Measurements from ENCODE around the gene SLC9A1. TPM values are rescaled to one million over a fixed set of nuclear protein-coding genes. Genes with fewer than 3 reads are reported as not detected.

SLC9A1 gene
- total RNA-seq, 2 experiments from 2014 or later, result 5.8 to 19.2 TPM

- CTCF ChIA-PET (ENCODE audit: unreplicated experiment), result interaction anchor here (0.8 to 1.3 kb wide), 2 partner anchors 10 to 12 kb away, joined by 3 to 4 read pairs; no protein-coding TSS in a partner anchor
- H3K4me3 ChIP-seq (ENCODE audit: low read depth, low read length, poor library complexity, severe bottlenecking), result no peak overlapping the region
- H3K4me1 ChIP-seq (ENCODE audit: insufficient read depth, low read length, poor library complexity, severe bottlenecking), result peaks cover 51% of the 10 kb centered on the region
Measured at GRCh38 chr1:27139980-27140379, 14.9 kb downstream of the SLC9A1 start.

GRCh38 chr1:27138927-27139326 is 16.0 kb downstream of the SLC9A1 start:
- ChIA-PET POLR2A (interaction anchor here (0.8 to 7.2 kb wide), 4 partner anchors 9 to 15 kb away, joined by 4 to 48 read pairs (median 6); partner anchors contain the start of gene SLC9A1), CTCF (ENCODE audit: unreplicated experiment) (no interaction called here)
- H3K9me2 ChIP-seq (ENCODE audit: insufficient read depth, low read length), result no peaks in the 10 kb centered on the region
- no peaks in the 10 kb centered on the region for H4K20me1 ChIP-seq (ENCODE audit: insufficient read depth, low read length)
- H3K9me3 ChIP-seq (ENCODE audit: low read length), result no peaks in the 10 kb centered on the region
- DNase-seq (ENCODE audit: low spot score), result no peak
- peaks cover 51% of the 10 kb centered on the region for H3K4me1 ChIP-seq (ENCODE audit: insufficient read depth, low read length, poor library complexity, severe bottlenecking)
- peaks cover 4% of the 10 kb centered on the region; the same call in 1 of the 2 replicates for H3K79me2 ChIP-seq (ENCODE audit: insufficient read depth, low read depth, low read length)
- no peak overlapping the region for H3K4me3 ChIP-seq (ENCODE audit: low read depth, low read length, poor library complexity, severe bottlenecking)
- intact Hi-C loops (cut with micrococcal nuclease; ENCODE audit: unreplicated experiment), result no loop called here
- no peak for TF ChIP-seq EZH2phosphoT487 (IDR thresholded peaks at IDR 0.05; ENCODE audit: borderline replicate concordance, low read depth, low read length)
- no peak for TF ChIP-seq CTCF (conservative IDR thresholded peaks at IDR 0.05; ENCODE audit: low read length)
- BruUV-seq (replicated peaks), result no TSS peak
- H3K4me2 ChIP-seq (ENCODE audit: low read length), result no peak overlapping the region
- no peaks in the 10 kb centered on the region; the same call in 1 of the 2 replicates for H3K36me3 ChIP-seq (ENCODE audit: insufficient read depth, low read length)
- no peak overlapping the region for H2AFZ ChIP-seq (ENCODE audit: low read length)
- H3K27ac ChIP-seq (ENCODE audit: low read depth, low read length, poor library complexity, severe bottlenecking), result no peak overlapping the region

More at GRCh38 chr1:27139980-27140379, 14.9 kb downstream of the SLC9A1 start:
- Histone ChIP-seq H3K79me2 (ENCODE audit: insufficient read depth, low read depth, low read length) (peaks cover 4% of the 10 kb centered on the region; the same call in 1 of the 2 replicates), H3K4me2 (ENCODE audit: low read length) (no peak overlapping the region), H3K9me3 (ENCODE audit: low read length) (no peaks in the 10 kb centered on the region), H3K36me3 (ENCODE audit: insufficient read depth, low read length) (peaks cover 5% of the 10 kb centered on the region; the same call in 1 of the 2 replicates), H3K9me2 (ENCODE audit: insufficient read depth, low read length) (no peaks in the 10 kb centered on the region), H3K27ac (ENCODE audit: low read depth, low read length, poor library complexity, severe bottlenecking) (no peak overlapping the region), H2AFZ (ENCODE audit: low read length) (no peak overlapping the region), H4K20me1 (ENCODE audit: insufficient read depth, low read length) (no peaks in the 10 kb centered on the region)
- POLR2A ChIA-PET, result interaction anchor here (0.8 to 7.2 kb wide), 3 partner anchors 8 to 14 kb away, joined by 4 to 48 read pairs (median 7); partner anchors contain the start of gene SLC9A1
- BruUV-seq (replicated peaks), result no TSS peak
- TF ChIP-seq CTCF (conservative IDR thresholded peaks at IDR 0.05; ENCODE audit: low read length) (no peak), EZH2phosphoT487 (IDR thresholded peaks at IDR 0.05; ENCODE audit: borderline replicate concordance, low read depth, low read length) (no peak)
- DNase-seq (ENCODE audit: low spot score), result no peak
- intact Hi-C loops (cut with micrococcal nuclease; ENCODE audit: unreplicated experiment), result no loop called here

GRCh38 chr1:27138368-27138767 is 16.6 kb downstream of the SLC9A1 start:
- H3K27ac ChIP-seq (ENCODE audit: low read depth, low read length, poor library complexity, severe bottlenecking), result no peak overlapping the region
- TF ChIP-seq EZH2phosphoT487 (IDR thresholded peaks at IDR 0.05; ENCODE audit: borderline replicate concordance, low read depth, low read length), result no peak
- TF ChIP-seq CTCF (conservative IDR thresholded peaks at IDR 0.05; ENCODE audit: low read length), result no peak
- BruUV-seq (replicated peaks), result no TSS peak
- no peak overlapping the region for H3K4me2 ChIP-seq (ENCODE audit: low read length)
- ChIA-PET POLR2A (interaction anchor here (0.6 to 7.2 kb wide), 5 partner anchors 10 to 50 kb away, joined by 3 to 48 read pairs (median 4); partner anchors contain the start of gene SLC9A1), CTCF (ENCODE audit: unreplicated experiment) (interaction anchor here (0.5 to 2.0 kb wide), 2 partner anchors 17 to 94 kb away, joined by 3 to 6 read pairs; partner anchors contain the start of gene SLC9A1)
- DNase-seq (ENCODE audit: low spot score), result no peak
- H3K79me2 ChIP-seq (ENCODE audit: insufficient read depth, low read depth, low read length), result peaks cover 4% of the 10 kb centered on the region; the same call in 1 of the 2 replicates
- intact Hi-C loops (cut with micrococcal nuclease; ENCODE audit: unreplicated experiment), result no loop called here
- peaks cover 53% of the 10 kb centered on the region for H3K4me1 ChIP-seq (ENCODE audit: insufficient read depth, low read length, poor library complexity, severe bottlenecking)
- no peaks in the 10 kb centered on the region for H4K20me1 ChIP-seq (ENCODE audit: insufficient read depth, low read length)
- H3K9me2 ChIP-seq (ENCODE audit: insufficient read depth, low read length), result no peaks in the 10 kb centered on the region
- H3K9me3 ChIP-seq (ENCODE audit: low read length), result no peaks in the 10 kb centered on the region
- no peaks in the 10 kb centered on the region; the same call in 1 of the 2 replicates for H3K36me3 ChIP-seq (ENCODE audit: insufficient read depth, low read length)
- no peak overlapping the region for H3K4me3 ChIP-seq (ENCODE audit: low read depth, low read length, poor library complexity, severe bottlenecking)
- no peak overlapping the region for H2AFZ ChIP-seq (ENCODE audit: low read length)

Data from OCI-LY7 (cell line).